IPS DF 6.9 (cell line): ENCODE measurements around the gene SERPINB1.
A peak's percentile ranks its signal among the peaks of the same experiment; 100 is the strongest.

Source experiments
- DNase-seq: peaks from one replicate; pipeline ENCODE4 v3.0.0-alpha.2; 2013; ENCODE audit warnings: low read depth, low spot score
- H3K27ac ChIP-seq: one replicate; pipeline ENCODE4 v1.5.1; 2013; ENCODE audit warnings: low read length, control low read depth
- H3K27me3 ChIP-seq: 2 replicates; pipeline ENCODE4 v1.6.1; 2013; ENCODE audit warnings: mild to moderate bottlenecking, low read length; ENCODE audit not compliant: control insufficient read depth, insufficient read depth
- H3K36me3 ChIP-seq: 2 replicates; pipeline ENCODE4 v1.6.1; 2013; ENCODE audit warnings: low read length; ENCODE audit not compliant: control insufficient read depth, insufficient read depth
- H3K4me1 ChIP-seq: 2 replicates; pipeline ENCODE4 v1.6.1; 2013; ENCODE audit warnings: low read length; ENCODE audit not compliant: control insufficient read depth, insufficient read depth
- H3K4me3 ChIP-seq: 2 replicates; pipeline ENCODE4 v1.5.1; 2013; ENCODE audit warnings: mild to moderate bottlenecking, low read length
- H3K9me3 ChIP-seq: 2 replicates; pipeline ENCODE4 v1.6.1; 2013; ENCODE audit warnings: low read length, inconsistent platforms; ENCODE audit not compliant: control insufficient read depth, insufficient read depth
- WGBS: extraction: QIAGEN DNeasy Blood & Tissue Kit; methylation state at CpG from one replicate; pipeline ENCODE4 v1.1.7; 2013; ENCODE audit warnings: mixed read lengths, missing lambda C conversion rate; ENCODE audit not compliant: insufficient read length, insufficient coverage; 5-methylcytosine and 5-hydroxymethylcytosine counted together

The SERPINB1 gene

GRCh38 chr6:2876210-2877056 lies 34.8 kb upstream of the SERPINB1 start:
- no peak for DNase-seq
- Histone ChIP-seq H3K9me3 (no peaks in the 10 kb centered on the region), H3K27me3 (no peaks in the 10 kb centered on the region), H3K36me3 (no peaks in the 10 kb centered on the region), H3K27ac (no peak overlapping the region), H3K4me1 (peaks cover 13% of the 10 kb centered on the region), H3K4me3 (peak overlapping the region; percentile 15; the same call in 1 of the 2 replicates)
- WGBS, result no CpG with 5 or more reads among the region's 25 CpGs

- no CpG with 5 or more reads among the region's 73 CpGs for whole genome bisulfite sequencing
Observed at GRCh38 chr6:2875359-2876191, 33.9 kb upstream of the SERPINB1 start.

GRCh38 chr6:2873643-2874042 lies 32.0 kb upstream of the SERPINB1 start:
- DNase-seq, result no peak
- no peak overlapping the region for H3K4me3 ChIP-seq
- no peaks in the 10 kb centered on the region for H3K36me3 ChIP-seq
- H3K27ac ChIP-seq, result no peak overlapping the region
- no peaks in the 10 kb centered on the region for H3K9me3 ChIP-seq
- peaks cover 13% of the 10 kb centered on the region for H3K4me1 ChIP-seq
- no CpG with 5 or more reads among the region's 8 CpGs for WGBS
- H3K27me3 ChIP-seq, result no peaks in the 10 kb centered on the region

More at GRCh38 chr6:2875359-2876191, 33.9 kb upstream of the SERPINB1 start:
- H3K27me3 ChIP-seq, result no peaks in the 10 kb centered on the region
- DNase-seq, result no peak
- H3K4me3 ChIP-seq, result peak overlapping the region; percentile 32; the same call in 1 of the 2 replicates
- no peaks in the 10 kb centered on the region for H3K36me3 ChIP-seq
- peaks cover 13% of the 10 kb centered on the region for H3K4me1 ChIP-seq
- H3K27ac ChIP-seq, result no peak overlapping the region
- no peaks in the 10 kb centered on the region for H3K9me3 ChIP-seq

GRCh38 chr6:2872423-2873358 lies 31.0 kb upstream of the SERPINB1 start:
- H3K27me3 ChIP-seq, result no peaks in the 10 kb centered on the region
- no peak for DNase-seq
- H3K36me3 ChIP-seq, result no peaks in the 10 kb centered on the region
- no peak overlapping the region for H3K27ac ChIP-seq
- H3K4me3 ChIP-seq, result no peak overlapping the region
- no CpG with 5 or more reads among the region's 7 CpGs for WGBS
- peaks cover 11% of the 10 kb centered on the region for H3K4me1 ChIP-seq
- H3K9me3 ChIP-seq, result no peaks in the 10 kb centered on the region

- no peak for DNase-seq
- H3K27me3 ChIP-seq, result no peaks in the 10 kb centered on the region
- no peaks in the 10 kb centered on the region for H3K36me3 ChIP-seq
- no peak overlapping the region for H3K4me3 ChIP-seq
- WGBS, result no CpG with 5 or more reads among the region's 2 CpGs
- no peak overlapping the region for H3K27ac ChIP-seq
- no peaks in the 10 kb centered on the region for H3K9me3 ChIP-seq
- H3K4me1 ChIP-seq, result peaks cover 8% of the 10 kb centered on the region
Observed at GRCh38 chr6:2871953-2872352, 30.3 kb upstream of the SERPINB1 start.

- no peak overlapping the region for H3K27ac ChIP-seq
- no peaks in the 10 kb centered on the region for H3K9me3 ChIP-seq
- no peak for DNase-seq
- WGBS, result no CpG with 5 or more reads among the region's 2 CpGs
- no peaks in the 10 kb centered on the region for H3K27me3 ChIP-seq
- H3K4me1 ChIP-seq, result peaks cover 7% of the 10 kb centered on the region; the same call in 1 of the 2 replicates
- H3K36me3 ChIP-seq, result no peaks in the 10 kb centered on the region
- no peak overlapping the region for H3K4me3 ChIP-seq
Observed at GRCh38 chr6:2871102-2871501, 29.4 kb upstream of the SERPINB1 start.

GRCh38 chr6:2870046-2870636 lies 28.5 kb upstream of the SERPINB1 start:
- Histone ChIP-seq H3K9me3 (no peaks in the 10 kb centered on the region), H3K27ac (no peak overlapping the region), H3K4me3 (no peak overlapping the region), H3K36me3 (no peaks in the 10 kb centered on the region), H3K27me3 (no peaks in the 10 kb centered on the region), H3K4me1 (peaks cover 7% of the 10 kb centered on the region; the same call in 1 of the 2 replicates)
- no peak for DNase-seq
- no CpG with 5 or more reads among the region's 39 CpGs for WGBS

GRCh38 chr6:2868637-2869036 lies 27.0 kb upstream of the SERPINB1 start:
- H3K27ac ChIP-seq, result no peak overlapping the region
- no peak overlapping the region for H3K4me3 ChIP-seq
- H3K4me1 ChIP-seq, result peaks cover 7% of the 10 kb centered on the region; the same call in 1 of the 2 replicates

GRCh38 chr6:2866171-2866846 lies 24.6 kb upstream of the SERPINB1 start:
- Histone ChIP-seq H3K36me3 (no peaks in the 10 kb centered on the region), H3K4me1 (peaks cover 7% of the 10 kb centered on the region; the same call in 1 of the 2 replicates), H3K9me3 (no peaks in the 10 kb centered on the region), H3K4me3 (no peak overlapping the region), H3K27me3 (no peaks in the 10 kb centered on the region), H3K27ac (no peak overlapping the region)
- DNase-seq, result no peak
- no CpG with 5 or more reads among the region's 8 CpGs for WGBS

More at GRCh38 chr6:2868637-2869036, 27.0 kb upstream of the SERPINB1 start:
- H3K27me3 ChIP-seq, result no peaks in the 10 kb centered on the region
- DNase-seq, result no peak
- H3K36me3 ChIP-seq, result no peaks in the 10 kb centered on the region
- WGBS, result no CpG with 5 or more reads among the region's 6 CpGs
- H3K9me3 ChIP-seq, result no peaks in the 10 kb centered on the region
